ENCODE results near the gene IFI27.

GRCh38 chr14:94104731-94105130 lies 5.8 kb upstream of the IFI27 start:
- TF ChIP-seq POU2F2 (IDR thresholded peaks at IDR 0.05; ENCODE audit: borderline replicate concordance, low read depth, low read length) = no peak
- TF ChIP-seq CTCF (IDR thresholded peaks at IDR 0.05 in 2 of 3, conservative IDR thresholded peaks at IDR 0.05 in 1 of 3; ENCODE audit: control insufficient read depth in 2 of 3, extremely low read depth in 1 of 3, insufficient read depth in 1 of 3, low read depth in 3 of 3, low read length in 3 of 3) = no peak
- TF ChIP-seq SMAD1 (IDR thresholded peaks at IDR 0.05; ENCODE audit: low read depth, partially characterized antibody) = no peak
- TF ChIP-seq EGR1 (IDR thresholded peaks at IDR 0.05; ENCODE audit: borderline replicate concordance in 1 of 2, low read depth in 2 of 2, low read length in 2 of 2) = no peak
- no peak for TF ChIP-seq ATF2 (IDR thresholded peaks at IDR 0.05; ENCODE audit: low read length)
- TF ChIP-seq YBX1 (IDR thresholded peaks at IDR 0.05) = no peak
- TF ChIP-seq CHD2 (IDR thresholded peaks at IDR 0.05; ENCODE audit: borderline replicate concordance, low read depth, low read length) = no peak
- no peak for TF ChIP-seq PML (IDR thresholded peaks at IDR 0.05; ENCODE audit: low read length)
